Hepatocyte (in vitro differentiated cells): ENCODE measurements around the gene CELF4.

Experiments used
- EZH2 ChIP-seq: fragments of 200-600 bp; sonication (generic); IDR thresholded peaks from 2 replicates; pipeline ENCODE4 v1.6.1; 2016; ENCODE audit warnings: antibody characterized with exemption, mild to moderate bottlenecking, borderline replicate concordance
- TF ChIP-seq, protein P1 (sequence below): fragments of 200-600 bp; sonication (generic); IDR thresholded peaks from 2 replicates; pipeline ENCODE4 v1.5.1; 2016; ENCODE audit warnings: antibody characterized with exemption, mild to moderate bottlenecking; ENCODE audit not compliant: poor library complexity

DNA sequence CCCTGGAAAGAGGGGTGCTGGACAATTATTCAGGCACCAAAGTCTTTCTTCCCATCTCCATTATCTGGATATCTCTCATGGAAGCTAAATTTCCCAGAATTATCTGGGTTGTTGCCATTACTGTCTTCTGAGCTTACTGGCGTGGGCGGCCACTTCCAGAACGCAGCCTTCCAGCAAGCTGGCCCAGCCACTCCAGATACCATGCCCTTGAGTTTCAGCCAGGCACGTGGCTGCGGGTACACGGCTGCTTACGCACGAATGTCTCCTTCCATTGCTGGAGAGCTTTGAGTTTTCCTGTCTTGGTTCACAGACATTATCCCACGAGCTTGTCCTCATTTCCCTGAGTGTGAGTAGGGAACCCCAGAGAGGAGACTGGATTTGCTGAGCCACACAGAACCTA, 32.7 kb downstream of the CELF4 start:
- TF ChIP-seq, protein P1, sequence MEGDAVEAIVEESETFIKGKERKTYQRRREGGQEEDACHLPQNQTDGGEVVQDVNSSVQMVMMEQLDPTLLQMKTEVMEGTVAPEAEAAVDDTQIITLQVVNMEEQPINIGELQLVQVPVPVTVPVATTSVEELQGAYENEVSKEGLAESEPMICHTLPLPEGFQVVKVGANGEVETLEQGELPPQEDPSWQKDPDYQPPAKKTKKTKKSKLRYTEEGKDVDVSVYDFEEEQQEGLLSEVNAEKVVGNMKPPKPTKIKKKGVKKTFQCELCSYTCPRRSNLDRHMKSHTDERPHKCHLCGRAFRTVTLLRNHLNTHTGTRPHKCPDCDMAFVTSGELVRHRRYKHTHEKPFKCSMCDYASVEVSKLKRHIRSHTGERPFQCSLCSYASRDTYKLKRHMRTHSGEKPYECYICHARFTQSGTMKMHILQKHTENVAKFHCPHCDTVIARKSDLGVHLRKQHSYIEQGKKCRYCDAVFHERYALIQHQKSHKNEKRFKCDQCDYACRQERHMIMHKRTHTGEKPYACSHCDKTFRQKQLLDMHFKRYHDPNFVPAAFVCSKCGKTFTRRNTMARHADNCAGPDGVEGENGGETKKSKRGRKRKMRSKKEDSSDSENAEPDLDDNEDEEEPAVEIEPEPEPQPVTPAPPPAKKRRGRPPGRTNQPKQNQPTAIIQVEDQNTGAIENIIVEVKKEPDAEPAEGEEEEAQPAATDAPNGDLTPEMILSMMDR, result no peak
- no peak for TF ChIP-seq EZH2
